Astrocyte (in vitro differentiated cells and primary cell): ENCODE measurements around the gene ARAP2.

Experiments
- CTCF ChIP-seq: IDR thresholded peaks from 2 replicates; pipeline ENCODE4 v1.5.1; 2011; ENCODE audit warnings: low read depth, mild to moderate bottlenecking, inconsistent platforms, low read length, moderate library complexity; ENCODE audit not compliant: insufficient read depth
- EZH2 ChIP-seq: IDR thresholded peaks from 2 replicates; pipeline ENCODE4 v1.6.1; 2012; ENCODE audit warnings: mild to moderate bottlenecking, low read length, inconsistent platforms; ENCODE audit not compliant: insufficient read depth

- TF ChIP-seq CTCF (no peak), EZH2 (no peak)
These were observed 103.9 kb downstream of the ARAP2 start for GRCh38 chr4:36140421-36140820.
